ENCODE measurements around the gene CTDSPL. TPM values are rescaled to one million over a fixed set of nuclear protein-coding genes. Genes with fewer than 3 reads are reported as not detected.

The CTDSPL gene
- total and polyA plus RNA-seq, 2 of the 8 experiments (the other 6 are each of a cell fraction or from before 2014, with no cell fraction given) = 20.3 to 42.2 TPM

- no peak for DNase-seq (ENCODE audit: low read depth in 1 of 2, low spot score in 2 of 2)
- H3K9me3 ChIP-seq (ENCODE audit: insufficient read depth in 2 of 2, low read depth in 1 of 2, low read length in 1 of 2) = no peaks in the 10 kb centered on the region
- H3K23ac ChIP-seq (ENCODE audit: insufficient read length) = no peak overlapping the region
- CTCF ChIA-PET (ENCODE audit: partially characterized antibody) = interaction anchor here (1.4 kb wide), 1 partner anchor 34 kb away, joined by 5 read pairs; no protein-coding TSS in a partner anchor
- no peaks in the 10 kb centered on the region for H3K4me1 ChIP-seq (replicated peaks in 1 of 4; ENCODE audit: control insufficient read depth in 3 of 4, insufficient read depth in 4 of 4, low read length in 3 of 4)
- no peak overlapping the region for H3K4me3 ChIP-seq (ENCODE audit: extremely low read depth in 1 of 4, insufficient read depth in 2 of 4, low read depth in 3 of 4, low read length in 4 of 4)
- no peak overlapping the region for H2AFZ ChIP-seq (ENCODE audit: low read length)
- H3K79me1 ChIP-seq (ENCODE audit: low read depth, low read length) = no peaks in the 10 kb centered on the region
- H4K91ac ChIP-seq (replicated peaks; ENCODE audit: insufficient read length, low read length) = no peak overlapping the region
- H3K36me3 ChIP-seq (ENCODE audit: control insufficient read depth in 2 of 4, insufficient read depth in 4 of 4, low read length in 3 of 4) = no peaks in the 10 kb centered on the region; a peak in 1 of 8 replicates
- no peaks in the 10 kb centered on the region for H3K27me3 ChIP-seq (replicated peaks in 1 of 4; ENCODE audit: control insufficient read depth in 3 of 4, extremely low read depth in 1 of 4, insufficient read depth in 3 of 4, low read length in 3 of 4)
- H3K9ac ChIP-seq (replicated peaks in 1 of 4; ENCODE audit: extremely low read depth in 1 of 4, low read depth in 3 of 4, low read length in 3 of 4) = no peak overlapping the region
- POLR2A ChIA-PET (ENCODE audit: partially characterized antibody) = no interaction called here
- no peak overlapping the region for H2BK20ac ChIP-seq (ENCODE audit: low read length)
- H3K56ac ChIP-seq (replicated peaks; ENCODE audit: insufficient read length, low read depth, low read length) = no peak overlapping the region
- no peak overlapping the region for H3K18ac ChIP-seq (ENCODE audit: extremely low read depth, low read length)
- H2AK5ac ChIP-seq (ENCODE audit: low read depth, low read length) = no peak overlapping the region
- WGBS, 2 experiments (ENCODE audit: extremely low coverage in 1 of 2, insufficient coverage in 1 of 2, insufficient read length in 1 of 2, insufficient replicate concordance in 2 of 2, low coverage in 1 of 2, low lambda C conversion rate in 2 of 2, missing lambda C conversion rate in 1 of 2) = 93% methylated on average over 18 of the region's 19 CpGs; no CpG with 5 or more reads in 1 of the 2 experiments
- H2BK120ac ChIP-seq (replicated peaks; ENCODE audit: low read depth, low read length) = no peak overlapping the region
- H3K4me2 ChIP-seq (ENCODE audit: insufficient read depth in 1 of 2, low read depth in 2 of 2, low read length in 2 of 2) = no peak overlapping the region
- no peaks in the 10 kb centered on the region for H3K79me2 ChIP-seq (ENCODE audit: control insufficient read depth in 1 of 2, insufficient read depth in 2 of 2, low read length in 2 of 2)
- H2BK12ac ChIP-seq (ENCODE audit: low read depth, low read length) = no peak overlapping the region
- H3K4ac ChIP-seq (replicated peaks; ENCODE audit: insufficient read length, low read depth, low read length) = no peak overlapping the region
- H3K27ac ChIP-seq (ENCODE audit: low read depth, low read length) = no peak overlapping the region
- no peak for FAIRE-seq
- H4K8ac ChIP-seq (ENCODE audit: extremely low read depth, insufficient read depth, low read length) = no peak overlapping the region
- H4K5ac ChIP-seq (ENCODE audit: insufficient read length, low read depth, low read length) = no peak overlapping the region
- H2BK15ac ChIP-seq (ENCODE audit: low read length) = no peak overlapping the region
- H4K20me1 ChIP-seq (replicated peaks in 1 of 2; ENCODE audit: control insufficient read depth in 1 of 2, insufficient read depth in 2 of 2, low read length in 2 of 2) = peaks cover 0 to 6% of the 10 kb centered on the region in 2 experiments
- no peaks in the 10 kb centered on the region for H3K23me2 ChIP-seq (ENCODE audit: low read depth, low read length)
- H3K14ac ChIP-seq (ENCODE audit: insufficient read length) = no peak overlapping the region
- no peak overlapping the region for H2BK5ac ChIP-seq (ENCODE audit: low read depth, low read length)
- no peak for TF ChIP-seq JUND (IDR thresholded peaks at IDR 0.05; ENCODE audit: low read length)
- no peak for TF ChIP-seq RAD21 (IDR thresholded peaks at IDR 0.05 in 1 of 2, conservative IDR thresholded peaks at IDR 0.05 in 1 of 2; ENCODE audit: low read depth in 2 of 2, low read length in 2 of 2)
- no peak for TF ChIP-seq RXRA (IDR thresholded peaks at IDR 0.05; ENCODE audit: insufficient read depth, low read depth, low read length)
- TF ChIP-seq TEAD4 (IDR thresholded peaks at IDR 0.05; ENCODE audit: low read depth, low read length) = no peak
- TF ChIP-seq NRF1 (IDR thresholded peaks at IDR 0.05; ENCODE audit: low read depth, low read length) = no peak
- no peak for TF ChIP-seq RBBP5 (IDR thresholded peaks at IDR 0.05; ENCODE audit: borderline replicate concordance, low read depth, low read length)
- no peak for TF ChIP-seq MAFK (IDR thresholded peaks at IDR 0.05; ENCODE audit: low read depth, low read length)
- no peak for TF ChIP-seq SP1 (IDR thresholded peaks at IDR 0.05; ENCODE audit: low read depth, low read length)
- TF ChIP-seq HDAC6 (IDR thresholded peaks at IDR 0.05; ENCODE audit: low read depth, low read length) = no peak
- no peak for TF ChIP-seq PHF8 (conservative IDR thresholded peaks at IDR 0.05; ENCODE audit: low read depth, low read length)
- TF ChIP-seq ZNF274 (IDR thresholded peaks at IDR 0.05; ENCODE audit: borderline replicate concordance, extremely low read depth, low read length) = no peak
- TF ChIP-seq TBP (IDR thresholded peaks at IDR 0.05; ENCODE audit: low read depth, low read length) = no peak
- no peak for TF ChIP-seq RFX5 (IDR thresholded peaks at IDR 0.05; ENCODE audit: borderline replicate concordance, low read depth, low read length)
Measured at GRCh38 chr3:38008191-38008701, 146.6 kb downstream of the CTDSPL start.
